Kidney (tissue), 14 donors: Measurements from ENCODE around the gene PRKAG2. TPM values are rescaled to one million over a fixed set of nuclear protein-coding genes. Genes with fewer than 3 reads are reported as not detected.

ENCODE experiments used
- DNase-seq, 5 donors: peaks; one replicate each; pipeline ENCODE4 v3.0.0-alpha.2; 2013 to 2020
- FAIRE-seq: peaks from 2 replicates; lab custom pipeline; 2012; peaks lifted over from hg19 to GRCh38; lab: Jason Lieb, UNC
- H3K27ac ChIP-seq, 2 donors: one replicate each; pipeline ENCODE4 v1.7.0; 2013; ENCODE audit warnings: low read depth in 2 of 2, low read length in 2 of 2, inconsistent platforms in 1 of 2
- H3K27me3 ChIP-seq: one replicate; pipeline ENCODE4 v1.7.1; 2013; ENCODE audit warnings: low read length, inconsistent platforms; ENCODE audit not compliant: control insufficient read depth, insufficient read depth
- H3K36me3 ChIP-seq, 3 donors: one replicate each; pipeline versions ENCODE4 v1.7.0 to v1.7.1; 2013; ENCODE audit warnings: low read length in 3 of 3, control low read depth in 1 of 3, inconsistent platforms in 1 of 3; ENCODE audit not compliant: insufficient read depth in 3 of 3, control insufficient read depth in 2 of 3
- H3K4me1 ChIP-seq, 3 donors: one replicate each; pipeline versions ENCODE4 v1.7.0 to v1.7.1; 2013; ENCODE audit warnings: low read length in 3 of 3, inconsistent platforms in 1 of 3, low read depth in 1 of 3; ENCODE audit not compliant: control insufficient read depth in 2 of 3, insufficient read depth in 2 of 3
- H3K4me3 ChIP-seq, 3 donors: one replicate each; pipeline versions ENCODE4 v1.7.0 to v1.8.1; 2013; ENCODE audit warnings: low read length in 3 of 3, control low read depth in 1 of 3, inconsistent platforms in 1 of 3
- H3K9ac ChIP-seq, 3 donors: one replicate each; pipeline versions ENCODE4 v1.7.0 to v1.7.1; 2013; ENCODE audit warnings: low read length in 3 of 3, control low read depth in 1 of 3, inconsistent platforms in 1 of 3
- H3K9me3 ChIP-seq, 3 donors: one replicate each; pipeline versions ENCODE4 v1.7.0 to v1.7.1; 2013; ENCODE audit warnings: low read length in 3 of 3, control low read depth in 1 of 3, inconsistent platforms in 1 of 3; ENCODE audit not compliant: control insufficient read depth in 2 of 3, insufficient read depth in 1 of 3
- intact Hi-C: fragments of 100-400 bp; cut with DNase I; formaldehyde crosslinking; loops from one replicate; pipeline ENCODE4 v1.11.1; 2022
- polyA plus RNA-seq: library from polyadenylated mRNA; stranded (reverse); fragments of 350-450 nt; fragmentation: Illumina TruSeq; extraction: RNeasy Lipid Tissue Mini Kit (QIAGEN cat#74804); gene quantifications from one replicate; pipeline ENCODE4 v1.2.3, GENCODE V29; 2014; ENCODE audit warnings: low read depth, low replicate concordance; ENCODE audit not compliant: insufficient read depth
- total RNA-seq: library from RNA; stranded (reverse); fragmentation: NEBNext Ultra II Directional; extraction: Animal tissue kit (Norgen Biotek cat#: 25700); gene quantifications from one replicate; pipeline ENCODE4 v1.2.1, GENCODE V29; 2021
- TF ChIP-seq, protein P1 (sequence below): IDR thresholded peaks from 3 replicates; pipeline ENCODE4 v1.5.1; 2012; ENCODE audit warnings: mild to moderate bottlenecking, moderate library complexity, borderline replicate concordance; ENCODE audit not compliant: insufficient read depth; ENCODE audit errors: extremely low read depth
- donor health status: control.
- donor health status: control.
- donor health status: control.
- donor health status: control.
- donor health status: control.
- donor health status: DM: yes; HTN: yes; CAD: no.
- donor health status: Normal renal cell carcinoma (clear cell type).

The PRKAG2 gene
- total and polyA plus RNA-seq, 2 donors from 2014 or later, result 40.7 to 40.9 TPM

DNA sequence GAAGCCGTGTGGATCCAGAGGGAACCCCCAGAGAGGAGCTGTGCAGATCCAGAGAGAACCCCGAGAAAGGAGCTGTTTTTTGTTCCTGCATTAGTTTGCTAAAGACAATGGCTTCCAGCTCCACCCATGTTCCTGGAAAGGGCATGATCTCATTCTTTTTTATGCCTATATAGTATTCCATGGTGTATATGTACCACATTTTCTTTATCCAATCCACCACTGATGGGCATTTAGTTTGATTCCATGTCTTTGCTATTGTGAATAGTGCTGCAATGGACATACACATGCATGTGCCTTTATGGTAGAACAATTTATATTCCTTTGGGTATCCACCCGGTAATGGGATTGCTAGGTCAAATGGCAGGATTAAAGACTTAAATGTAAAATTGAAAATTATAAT, 261.9 kb downstream of the PRKAG2 start:
- Histone ChIP-seq H3K4me3 (no peak overlapping the region), H3K9ac (no peak overlapping the region), H3K27ac (no peak overlapping the region), H3K27me3 (no peaks in the 10 kb centered on the region), H3K36me3 (no peaks in the 10 kb centered on the region), H3K4me1 (no peaks in the 10 kb centered on the region), H3K9me3 (no peaks in the 10 kb centered on the region)
- FAIRE-seq (no peak), DNase-seq (no peak)
- intact Hi-C loops, result no loop called here
- TF ChIP-seq, protein P1, sequence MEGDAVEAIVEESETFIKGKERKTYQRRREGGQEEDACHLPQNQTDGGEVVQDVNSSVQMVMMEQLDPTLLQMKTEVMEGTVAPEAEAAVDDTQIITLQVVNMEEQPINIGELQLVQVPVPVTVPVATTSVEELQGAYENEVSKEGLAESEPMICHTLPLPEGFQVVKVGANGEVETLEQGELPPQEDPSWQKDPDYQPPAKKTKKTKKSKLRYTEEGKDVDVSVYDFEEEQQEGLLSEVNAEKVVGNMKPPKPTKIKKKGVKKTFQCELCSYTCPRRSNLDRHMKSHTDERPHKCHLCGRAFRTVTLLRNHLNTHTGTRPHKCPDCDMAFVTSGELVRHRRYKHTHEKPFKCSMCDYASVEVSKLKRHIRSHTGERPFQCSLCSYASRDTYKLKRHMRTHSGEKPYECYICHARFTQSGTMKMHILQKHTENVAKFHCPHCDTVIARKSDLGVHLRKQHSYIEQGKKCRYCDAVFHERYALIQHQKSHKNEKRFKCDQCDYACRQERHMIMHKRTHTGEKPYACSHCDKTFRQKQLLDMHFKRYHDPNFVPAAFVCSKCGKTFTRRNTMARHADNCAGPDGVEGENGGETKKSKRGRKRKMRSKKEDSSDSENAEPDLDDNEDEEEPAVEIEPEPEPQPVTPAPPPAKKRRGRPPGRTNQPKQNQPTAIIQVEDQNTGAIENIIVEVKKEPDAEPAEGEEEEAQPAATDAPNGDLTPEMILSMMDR, result no peak

DNA sequence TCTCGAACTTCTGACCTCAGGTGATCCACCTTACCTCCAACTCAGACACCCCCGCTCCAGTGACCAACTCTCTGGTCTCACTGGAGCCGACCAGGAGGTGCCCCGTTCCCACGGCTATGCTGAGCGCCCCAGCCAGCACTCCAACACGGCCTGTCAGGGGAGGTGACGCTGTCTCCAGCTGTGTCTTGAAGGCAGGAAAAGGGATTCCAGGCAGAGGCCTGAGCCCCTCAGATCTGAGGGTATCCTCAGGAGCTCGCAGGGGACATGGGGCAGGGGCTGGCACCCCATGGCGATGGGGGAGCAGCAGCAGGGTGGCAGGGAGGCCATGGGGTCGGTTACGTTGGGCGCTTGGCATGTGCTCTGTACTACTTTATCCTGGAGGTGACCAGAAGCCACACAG, 262.9 kb downstream of the PRKAG2 start:
- no peak for DNase-seq
- no peaks in the 10 kb centered on the region for H3K4me1 ChIP-seq
- H3K9ac ChIP-seq, result no peak overlapping the region
- H3K36me3 ChIP-seq, result no peaks in the 10 kb centered on the region
- H3K27ac ChIP-seq, result no peak overlapping the region
- TF ChIP-seq, protein P1, result no peak
- H3K4me3 ChIP-seq, result no peak overlapping the region
- no peaks in the 10 kb centered on the region for H3K27me3 ChIP-seq
- H3K9me3 ChIP-seq, result no peaks in the 10 kb centered on the region
- intact Hi-C loops, result no loop called here
- FAIRE-seq, result no peak

DNA sequence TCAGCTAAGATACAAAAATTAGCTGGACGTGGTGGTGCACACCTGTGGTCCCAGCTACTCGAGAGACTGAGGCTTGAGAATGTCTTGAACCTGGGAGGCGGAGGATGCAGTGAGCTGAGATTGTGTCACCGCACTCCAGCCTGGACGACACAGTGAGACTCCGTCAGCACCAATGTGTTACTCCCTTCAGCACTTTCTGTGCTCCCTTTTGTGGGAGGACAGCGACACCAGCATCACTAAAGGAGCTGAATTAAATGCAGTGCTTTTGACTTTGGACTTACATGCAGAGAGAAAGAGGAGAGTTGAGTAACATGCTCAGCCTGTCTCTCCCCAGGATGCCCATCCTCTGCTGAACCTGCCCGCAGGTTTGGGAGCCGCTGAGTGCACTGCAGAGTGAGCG, 265.0 kb downstream of the PRKAG2 start:
- DNase-seq, result no peak
- intact Hi-C loops, result no loop called here
- no peaks in the 10 kb centered on the region for H3K36me3 ChIP-seq
- H3K4me1 ChIP-seq, result no peaks in the 10 kb centered on the region
- no peak overlapping the region for H3K4me3 ChIP-seq
- no peak for FAIRE-seq
- H3K9ac ChIP-seq, result no peak overlapping the region
- no peak overlapping the region for H3K27ac ChIP-seq
- TF ChIP-seq, protein P1, result no peak
- H3K9me3 ChIP-seq, result no peaks in the 10 kb centered on the region
- no peaks in the 10 kb centered on the region for H3K27me3 ChIP-seq

DNA sequence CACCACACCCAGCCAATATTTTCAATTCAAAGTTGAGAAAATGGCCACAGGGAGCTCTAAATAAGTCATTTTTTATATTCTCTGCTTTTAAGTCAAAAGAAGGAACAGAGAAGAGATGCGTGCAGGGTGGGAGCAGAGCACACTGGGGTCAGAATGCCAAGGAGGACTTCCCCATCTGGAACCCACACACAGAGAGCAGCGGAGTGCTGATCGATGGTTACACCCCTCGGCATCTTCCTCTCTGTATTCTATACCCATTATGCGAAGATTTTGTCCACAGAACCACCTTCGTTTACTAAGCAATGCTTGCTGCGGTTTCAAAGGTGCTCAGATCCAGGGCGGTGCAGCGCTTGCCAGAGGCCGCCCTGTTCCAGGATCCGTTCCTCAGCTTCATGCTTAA, 265.9 kb downstream of the PRKAG2 start:
- H3K36me3 ChIP-seq, result no peaks in the 10 kb centered on the region
- no peak overlapping the region for H3K9ac ChIP-seq
- TF ChIP-seq, protein P1, result no peak
- DNase-seq (no peak), FAIRE-seq (no peak)
- H3K9me3 ChIP-seq, result no peaks in the 10 kb centered on the region
- H3K27me3 ChIP-seq, result no peaks in the 10 kb centered on the region
- H3K4me1 ChIP-seq, result no peaks in the 10 kb centered on the region
- H3K27ac ChIP-seq, result no peak overlapping the region
- H3K4me3 ChIP-seq, result no peak overlapping the region
- intact Hi-C loops, result no loop called here
